ENCODE results near the gene TET2. TPM values are rescaled to one million over a fixed set of nuclear protein-coding genes. Genes with fewer than 3 reads are reported as not detected.

Gene TET2
- total RNA-seq, 4 donors from 2014 or later, result 31.9 to 69.0 (median 39.5) TPM

DNA sequence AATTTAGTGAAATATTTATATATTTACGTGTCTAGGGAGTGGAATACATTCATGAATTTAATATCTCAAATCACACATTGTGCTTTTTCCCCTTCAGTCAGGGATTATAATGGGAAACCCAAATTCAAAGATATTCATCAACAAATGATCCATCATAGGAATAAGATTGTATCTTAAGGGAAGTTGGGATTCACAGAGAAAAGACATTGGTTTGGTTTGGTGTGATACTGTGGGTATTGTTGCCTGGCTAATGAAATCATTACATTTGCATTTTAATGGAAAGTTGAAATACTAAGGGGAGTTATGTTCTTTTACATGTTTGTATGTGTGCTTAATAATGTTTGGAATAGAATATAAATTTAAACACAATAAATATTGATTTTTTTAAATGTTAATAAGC is 1.7 kb downstream of the TET2 start:
- no peak overlapping the region for H3K27ac ChIP-seq
- no peaks in the 10 kb centered on the region for H3K36me3 ChIP-seq
- DNase-seq (ENCODE audit: low spot score in 2 of 2), result no peak
- H3K4me1 ChIP-seq, result peaks cover 37% of the 10 kb centered on the region
- WGBS, result 28% methylated on average over 1 of the region's 1 CpG
- peak overlapping the region; percentile 79 for H3K4me3 ChIP-seq
- no peaks in the 10 kb centered on the region for H3K9me3 ChIP-seq
- no peak for TF ChIP-seq POLR2A (IDR thresholded peaks at IDR 0.05)
- H3K27me3 ChIP-seq, result no peaks in the 10 kb centered on the region

- no peak overlapping the region for H3K27ac ChIP-seq
- peak overlapping the region; percentile 79 for H3K4me3 ChIP-seq
- WGBS, result 39% methylated on average over 5 of the region's 5 CpGs
- no peaks in the 10 kb centered on the region for H3K36me3 ChIP-seq
- no peak for DNase-seq (ENCODE audit: low spot score in 2 of 2)
- no peaks in the 10 kb centered on the region for H3K27me3 ChIP-seq
- H3K4me1 ChIP-seq, result peaks cover 35% of the 10 kb centered on the region
- no peaks in the 10 kb centered on the region for H3K9me3 ChIP-seq
- TF ChIP-seq, protein P1, sequence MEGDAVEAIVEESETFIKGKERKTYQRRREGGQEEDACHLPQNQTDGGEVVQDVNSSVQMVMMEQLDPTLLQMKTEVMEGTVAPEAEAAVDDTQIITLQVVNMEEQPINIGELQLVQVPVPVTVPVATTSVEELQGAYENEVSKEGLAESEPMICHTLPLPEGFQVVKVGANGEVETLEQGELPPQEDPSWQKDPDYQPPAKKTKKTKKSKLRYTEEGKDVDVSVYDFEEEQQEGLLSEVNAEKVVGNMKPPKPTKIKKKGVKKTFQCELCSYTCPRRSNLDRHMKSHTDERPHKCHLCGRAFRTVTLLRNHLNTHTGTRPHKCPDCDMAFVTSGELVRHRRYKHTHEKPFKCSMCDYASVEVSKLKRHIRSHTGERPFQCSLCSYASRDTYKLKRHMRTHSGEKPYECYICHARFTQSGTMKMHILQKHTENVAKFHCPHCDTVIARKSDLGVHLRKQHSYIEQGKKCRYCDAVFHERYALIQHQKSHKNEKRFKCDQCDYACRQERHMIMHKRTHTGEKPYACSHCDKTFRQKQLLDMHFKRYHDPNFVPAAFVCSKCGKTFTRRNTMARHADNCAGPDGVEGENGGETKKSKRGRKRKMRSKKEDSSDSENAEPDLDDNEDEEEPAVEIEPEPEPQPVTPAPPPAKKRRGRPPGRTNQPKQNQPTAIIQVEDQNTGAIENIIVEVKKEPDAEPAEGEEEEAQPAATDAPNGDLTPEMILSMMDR (IDR thresholded peaks at IDR 0.05), result no peak
- TF ChIP-seq EP300 (IDR thresholded peaks at IDR 0.05), result no peak
- TF ChIP-seq POLR2AphosphoS5 (IDR thresholded peaks at IDR 0.05), result no peak
- no peak for TF ChIP-seq POLR2A (IDR thresholded peaks at IDR 0.05)
Observed at GRCh38 chr4:105148776-105149175, 2.1 kb downstream of the TET2 start.

DNA sequence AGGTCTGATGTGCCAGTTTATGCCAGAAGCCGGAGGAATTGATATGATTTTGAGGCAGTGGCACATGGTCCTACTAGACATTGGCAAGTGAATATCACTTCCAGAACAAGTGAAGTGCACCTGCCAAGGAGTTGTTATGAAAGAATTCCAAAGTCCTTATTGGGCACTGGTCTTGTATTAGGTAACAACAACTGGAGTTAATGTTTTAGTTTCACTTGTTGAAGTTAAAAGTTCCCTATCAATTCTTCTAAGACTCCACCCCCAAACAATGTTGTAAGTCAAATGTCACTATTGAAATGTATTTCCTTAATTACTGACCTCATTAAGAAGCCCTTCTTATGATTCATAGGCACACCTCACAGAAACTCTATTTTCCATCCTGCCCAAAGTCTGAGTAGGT is 3.1 kb downstream of the TET2 start:
- WGBS, result 67% methylated on average over 1 of the region's 1 CpG
- Histone ChIP-seq H3K27ac (no peak overlapping the region), H3K9me3 (no peaks in the 10 kb centered on the region), H3K4me3 (no peak overlapping the region), H3K4me1 (peaks cover 38% of the 10 kb centered on the region), H3K27me3 (no peaks in the 10 kb centered on the region), H3K36me3 (no peaks in the 10 kb centered on the region)
- no peak for DNase-seq (ENCODE audit: low spot score in 2 of 2)
- TF ChIP-seq POLR2A (IDR thresholded peaks at IDR 0.05) (no peak), EP300 (IDR thresholded peaks at IDR 0.05) (no peak), POLR2AphosphoS5 (IDR thresholded peaks at IDR 0.05) (no peak)
- TF ChIP-seq, protein P1 (IDR thresholded peaks at IDR 0.05), result no peak

DNA sequence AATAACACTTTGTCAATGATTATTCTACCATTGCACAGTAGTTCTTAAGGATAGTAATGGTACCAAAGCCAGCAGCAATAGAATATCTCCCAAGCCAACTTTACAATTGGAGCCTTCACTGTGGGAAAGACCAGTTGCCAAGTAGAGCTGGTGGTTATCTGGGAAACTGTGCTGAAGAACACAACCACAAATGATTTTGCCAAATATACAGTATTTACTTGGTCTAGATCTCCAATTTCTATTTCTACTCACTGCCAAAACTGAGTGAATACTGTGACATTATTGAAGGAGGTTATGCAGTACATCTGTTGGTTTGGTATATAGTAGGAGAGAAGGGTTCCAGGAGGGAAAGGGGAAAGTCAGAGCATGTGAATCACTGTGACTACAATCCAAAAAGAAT is 3.8 kb downstream of the TET2 start:
- no peaks in the 10 kb centered on the region for H3K27me3 ChIP-seq
- no peak overlapping the region for H3K4me3 ChIP-seq
- no peak for DNase-seq (ENCODE audit: low spot score in 2 of 2)
- TF ChIP-seq POLR2AphosphoS5 (IDR thresholded peaks at IDR 0.05) (no peak), EP300 (IDR thresholded peaks at IDR 0.05) (no peak), POLR2A (IDR thresholded peaks at IDR 0.05) (no peak)
- TF ChIP-seq, protein P1 (IDR thresholded peaks at IDR 0.05), result no peak
- H3K9me3 ChIP-seq, result no peaks in the 10 kb centered on the region
- H3K27ac ChIP-seq, result no peak overlapping the region
- H3K36me3 ChIP-seq, result no peaks in the 10 kb centered on the region
- H3K4me1 ChIP-seq, result peaks cover 36% of the 10 kb centered on the region

GRCh38 chr4:105153749-105154148 is 7.1 kb downstream of the TET2 start:
- Histone ChIP-seq H3K27me3 (no peaks in the 10 kb centered on the region), H3K27ac (no peak overlapping the region), H3K4me1 (peaks cover 33% of the 10 kb centered on the region), H3K9me3 (no peaks in the 10 kb centered on the region), H3K4me3 (no peak overlapping the region), H3K36me3 (no peaks in the 10 kb centered on the region)
- TF ChIP-seq EP300 (IDR thresholded peaks at IDR 0.05), result no peak
- TF ChIP-seq POLR2A (IDR thresholded peaks at IDR 0.05), result no peak
- TF ChIP-seq, protein P1 (IDR thresholded peaks at IDR 0.05), result no peak
- TF ChIP-seq POLR2AphosphoS5 (IDR thresholded peaks at IDR 0.05), result no peak
- no peak for DNase-seq (ENCODE audit: low spot score in 2 of 2)
- 93% methylated on average over 1 of the region's 1 CpG for WGBS

- H3K4me3 ChIP-seq, result no peak overlapping the region
- no peaks in the 10 kb centered on the region for H3K27me3 ChIP-seq
- H3K36me3 ChIP-seq, result no peaks in the 10 kb centered on the region
- no peak overlapping the region for H3K27ac ChIP-seq
- no peaks in the 10 kb centered on the region for H3K9me3 ChIP-seq
- WGBS, result 65% methylated on average over 5 of the region's 5 CpGs
- H3K4me1 ChIP-seq, result peaks cover 26% of the 10 kb centered on the region
- DNase-seq (ENCODE audit: low spot score in 2 of 2), result no peak
- TF ChIP-seq, protein P1 (IDR thresholded peaks at IDR 0.05), result no peak
- TF ChIP-seq POLR2AphosphoS5 (IDR thresholded peaks at IDR 0.05), result no peak
- no peak for TF ChIP-seq EP300 (IDR thresholded peaks at IDR 0.05)
- no peak for TF ChIP-seq POLR2A (IDR thresholded peaks at IDR 0.05)
Observed at GRCh38 chr4:105154576-105154975, 7.9 kb downstream of the TET2 start.
